ENCODE measurements around the gene PDZRN3. TPM values are rescaled to one million over a fixed set of nuclear protein-coding genes. Genes with fewer than 3 reads are reported as not detected.
A peak's percentile ranks its signal among the peaks of the same experiment; 100 is the strongest.

Gene PDZRN3
- total and polyA plus RNA-seq, 11 donors = 30.2 to 163 (median 76.7) TPM

GRCh38 chr3:73492186-73492585 is 132.6 kb downstream of the PDZRN3 start:
- intact Hi-C loops (cut with DNase I) = no loop called here
- ATAC-seq = no peak
- Histone ChIP-seq H3K27me3 (no peaks in the 10 kb centered on the region), H3K4me3 (no peak overlapping the region), H3K9me3 (no peaks in the 10 kb centered on the region), H3K4me1 (peaks cover 0 to 77% (median 41%) of the 10 kb centered on the region in 12 donors), H3K27ac (peak overlapping the region in 7 of 12 donors; percentile 16 to 76 (median 29)), H3K36me3 (no peaks in the 10 kb centered on the region)
- no peak for DNase-seq
- TF ChIP-seq CTCF (IDR thresholded peaks at IDR 0.05) (no peak), POLR2A (IDR thresholded peaks at IDR 0.05) (no peak)
- WGBS, 4 donors = 41 to 49% (median 47%) methylated on average over 5 of the region's 5 CpGs

GRCh38 chr3:73491287-73491662 is 133.5 kb downstream of the PDZRN3 start:
- H3K36me3 ChIP-seq = no peaks in the 10 kb centered on the region
- TF ChIP-seq POLR2A (IDR thresholded peaks at IDR 0.05) = no peak
- TF ChIP-seq CTCF (IDR thresholded peaks at IDR 0.05) = no peak
- no peak for DNase-seq
- intact Hi-C loops (cut with DNase I) = no loop called here
- H3K4me3 ChIP-seq = no peak overlapping the region
- ATAC-seq = peak in 1 of 4 donors; percentile 6
- H3K27ac ChIP-seq = peak overlapping the region in 10 of 12 donors; percentile 39 to 76 (median 56)
- H3K4me1 ChIP-seq = peaks cover 0 to 78% (median 43%) of the 10 kb centered on the region in 12 donors
- H3K27me3 ChIP-seq = no peaks in the 10 kb centered on the region
- no peaks in the 10 kb centered on the region for H3K9me3 ChIP-seq

GRCh38 chr3:73490453-73491286 is 134.1 kb downstream of the PDZRN3 start:
- H3K36me3 ChIP-seq = no peaks in the 10 kb centered on the region
- intact Hi-C loops (cut with DNase I) = no loop called here
- WGBS, 4 donors = 22 to 25% (median 24%) methylated on average over 6 to 8 of the region's 8 CpGs
- peaks cover 0 to 84% (median 45%) of the 10 kb centered on the region in 12 donors for H3K4me1 ChIP-seq
- no peak for TF ChIP-seq POLR2A (IDR thresholded peaks at IDR 0.05)
- TF ChIP-seq CTCF (IDR thresholded peaks at IDR 0.05) = no peak
- ATAC-seq (peak; percentile 85 to 90 (median 86)), DNase-seq (peak; percentile 54 to 74 (median 57))
- peak overlapping the region in 11 of 12 donors; percentile 36 to 76 (median 53) for H3K27ac ChIP-seq
- no peaks in the 10 kb centered on the region for H3K27me3 ChIP-seq
- no peak overlapping the region for H3K4me3 ChIP-seq
- H3K9me3 ChIP-seq = no peaks in the 10 kb centered on the region

GRCh38 chr3:73485877-73486330 is 138.8 kb downstream of the PDZRN3 start:
- DNase-seq (no peak), ATAC-seq (no peak)
- Histone ChIP-seq H3K4me3 (no peak overlapping the region), H3K36me3 (no peaks in the 10 kb centered on the region), H3K9me3 (no peaks in the 10 kb centered on the region), H3K27ac (no peak overlapping the region), H3K4me1 (peaks cover 0 to 75% (median 21%) of the 10 kb centered on the region in 12 donors), H3K27me3 (no peaks in the 10 kb centered on the region)
- 48 to 59% (median 54%) methylated on average over 4 of the region's 4 CpGs for WGBS, 4 donors
- intact Hi-C loops (cut with DNase I) = no loop called here
- TF ChIP-seq CTCF (IDR thresholded peaks at IDR 0.05) (no peak), POLR2A (IDR thresholded peaks at IDR 0.05) (no peak)

Measured in heart left ventricle (tissue), 16 donors.